Neural crest cell (in vitro differentiated cells): ENCODE data around the gene HEPN1. TPM values are rescaled to one million over a fixed set of nuclear protein-coding genes. Genes with fewer than 3 reads are reported as not detected.
A peak's percentile ranks its signal among the peaks of the same experiment; 100 is the strongest.

Experiments used
- DNase-seq: peaks from one replicate; pipeline ENCODE4 v3.0.0; 2021; ENCODE audit warnings: low read depth, mixed read lengths, low spot score
- H3K27ac Mint-ChIP-seq: one replicate; pipeline ENCODE4 v1.8.0; 2021; ENCODE audit warnings: mild to moderate bottlenecking, mixed read lengths; ENCODE audit not compliant: unreplicated experiment
- H3K27me3 Mint-ChIP-seq: 2 replicates; pipeline ENCODE4 v1.8.0; 2021; ENCODE audit warnings: low read depth, mild to moderate bottlenecking, mixed read lengths
- H3K36me3 Mint-ChIP-seq: 2 replicates; pipeline ENCODE4 v1.8.0; 2021; ENCODE audit warnings: low read depth, mild to moderate bottlenecking, mixed read lengths
- H3K4me1 Mint-ChIP-seq: 2 replicates; pipeline ENCODE4 v1.8.0; 2021; ENCODE audit warnings: mixed read lengths
- H3K4me3 Mint-ChIP-seq: one replicate; pipeline ENCODE4 v1.8.0; 2021; ENCODE audit warnings: mild to moderate bottlenecking, mixed read lengths
- H3K9me3 Mint-ChIP-seq: 2 replicates; pipeline ENCODE4 v1.8.0; 2021; ENCODE audit warnings: mixed read lengths
- total RNA-seq: library from RNA; stranded (reverse); gene quantifications from 2 replicates; pipeline ENCODE4 v1.2.1, GENCODE V29; 2021
- TF ChIP-seq, protein P1 (sequence below): fragments of 200-600 bp; sonication (generic); conservative IDR thresholded peaks from 2 replicates; pipeline ENCODE4 v1.5.0; 2021; ENCODE audit warnings: antibody characterized with exemption, mild to moderate bottlenecking

The HEPN1 gene
- total RNA-seq, 1 donor from 2014 or later = not detected

DNA sequence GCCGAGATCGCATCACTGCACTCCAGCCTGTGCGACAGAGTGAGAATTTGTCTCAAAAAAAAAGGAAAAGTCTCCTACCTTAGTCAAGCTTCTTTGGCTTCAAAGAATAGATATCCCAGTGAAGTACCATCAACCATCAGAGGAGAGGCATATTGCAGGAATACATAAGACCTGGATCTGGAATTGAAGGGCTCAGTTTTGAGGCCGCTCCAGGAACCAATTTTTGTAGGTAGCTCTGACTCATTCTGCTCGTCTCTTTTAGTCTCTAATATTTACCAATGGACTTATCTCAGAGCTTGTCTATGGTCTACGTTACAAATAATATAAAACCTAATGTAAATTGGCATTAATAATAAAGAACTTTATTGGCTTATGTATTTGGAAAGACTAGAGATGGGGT is 26.8 kb downstream of the HEPN1 start:
- peaks cover 5% of the 10 kb centered on the region for H3K36me3 Mint-ChIP-seq
- DNase-seq = no peak
- peaks cover 21% of the 10 kb centered on the region for H3K4me1 Mint-ChIP-seq
- H3K9me3 Mint-ChIP-seq = peaks cover 3% of the 10 kb centered on the region
- no peak overlapping the region for H3K27ac Mint-ChIP-seq
- TF ChIP-seq, protein P1, sequence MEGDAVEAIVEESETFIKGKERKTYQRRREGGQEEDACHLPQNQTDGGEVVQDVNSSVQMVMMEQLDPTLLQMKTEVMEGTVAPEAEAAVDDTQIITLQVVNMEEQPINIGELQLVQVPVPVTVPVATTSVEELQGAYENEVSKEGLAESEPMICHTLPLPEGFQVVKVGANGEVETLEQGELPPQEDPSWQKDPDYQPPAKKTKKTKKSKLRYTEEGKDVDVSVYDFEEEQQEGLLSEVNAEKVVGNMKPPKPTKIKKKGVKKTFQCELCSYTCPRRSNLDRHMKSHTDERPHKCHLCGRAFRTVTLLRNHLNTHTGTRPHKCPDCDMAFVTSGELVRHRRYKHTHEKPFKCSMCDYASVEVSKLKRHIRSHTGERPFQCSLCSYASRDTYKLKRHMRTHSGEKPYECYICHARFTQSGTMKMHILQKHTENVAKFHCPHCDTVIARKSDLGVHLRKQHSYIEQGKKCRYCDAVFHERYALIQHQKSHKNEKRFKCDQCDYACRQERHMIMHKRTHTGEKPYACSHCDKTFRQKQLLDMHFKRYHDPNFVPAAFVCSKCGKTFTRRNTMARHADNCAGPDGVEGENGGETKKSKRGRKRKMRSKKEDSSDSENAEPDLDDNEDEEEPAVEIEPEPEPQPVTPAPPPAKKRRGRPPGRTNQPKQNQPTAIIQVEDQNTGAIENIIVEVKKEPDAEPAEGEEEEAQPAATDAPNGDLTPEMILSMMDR = no peak
- no peak overlapping the region for H3K4me3 Mint-ChIP-seq
- peaks cover 7% of the 10 kb centered on the region for H3K27me3 Mint-ChIP-seq

DNA sequence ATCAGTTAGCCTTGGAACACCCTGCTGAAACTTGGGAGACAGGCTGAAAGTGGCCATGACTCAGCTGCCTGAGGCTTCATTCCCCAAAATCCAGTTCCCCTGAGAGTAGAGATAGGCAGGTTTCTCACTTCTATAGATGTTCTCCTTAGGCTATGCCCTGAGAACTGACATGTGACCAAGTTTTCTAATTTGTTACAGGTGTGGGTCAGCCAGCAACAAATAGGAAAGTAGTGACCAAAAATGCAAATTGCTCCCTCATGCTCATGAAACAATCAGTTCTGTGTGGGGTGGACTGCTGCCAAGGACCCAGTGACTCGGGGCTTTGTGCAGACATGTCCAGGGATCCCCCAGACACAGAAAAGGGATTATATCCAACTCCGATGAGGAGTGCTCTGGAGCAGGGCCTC is 27.7 kb downstream of the HEPN1 start:
- TF ChIP-seq, protein P1 = no peak
- peaks cover 3% of the 10 kb centered on the region for H3K9me3 Mint-ChIP-seq

DNA sequence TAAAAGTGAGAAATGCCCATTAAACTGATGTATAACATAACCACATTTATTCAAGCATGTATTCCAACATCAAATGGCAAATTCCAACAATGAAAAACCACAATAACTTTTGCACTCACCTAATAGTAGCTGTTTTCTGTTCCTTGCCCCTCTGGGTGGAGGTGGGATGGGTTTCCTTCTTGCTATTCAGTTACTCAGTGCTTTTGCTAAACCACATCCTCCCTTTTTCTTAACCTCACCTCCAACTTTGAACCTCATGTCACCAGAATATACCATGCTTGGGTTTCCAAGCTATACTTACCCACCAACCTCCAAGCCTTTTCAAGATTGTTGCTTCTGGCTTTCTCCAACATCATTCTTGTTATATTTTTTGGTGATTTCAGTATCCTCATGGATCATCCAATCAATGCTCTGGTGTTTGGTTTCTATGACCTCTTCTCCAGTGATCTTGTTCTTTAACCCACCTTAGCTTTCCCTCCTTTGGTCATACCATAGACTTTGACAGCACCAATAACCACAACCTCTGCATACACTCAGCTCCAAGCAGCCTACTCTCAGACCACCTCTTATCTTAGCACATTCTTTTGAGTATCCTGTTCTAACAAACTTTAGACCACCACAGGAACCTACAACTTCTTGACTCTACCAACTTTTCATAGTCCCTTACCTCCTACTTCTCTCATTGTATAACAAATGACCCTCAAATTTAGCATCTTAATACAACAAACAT is 31.7 kb downstream of the HEPN1 start:
- Mint-ChIP-seq H3K27ac (no peak overlapping the region), H3K9me3 (peaks cover 3% of the 10 kb centered on the region)
- TF ChIP-seq, protein P1 = no peak

More for the DNA sequence above, 27.7 kb downstream of the HEPN1 start:
- Mint-ChIP-seq H3K27me3 (peaks cover 7% of the 10 kb centered on the region), H3K4me1 (peaks cover 20% of the 10 kb centered on the region), H3K4me3 (no peak overlapping the region), H3K36me3 (peaks cover 5% of the 10 kb centered on the region), H3K27ac (no peak overlapping the region)
- DNase-seq = no peak

DNA sequence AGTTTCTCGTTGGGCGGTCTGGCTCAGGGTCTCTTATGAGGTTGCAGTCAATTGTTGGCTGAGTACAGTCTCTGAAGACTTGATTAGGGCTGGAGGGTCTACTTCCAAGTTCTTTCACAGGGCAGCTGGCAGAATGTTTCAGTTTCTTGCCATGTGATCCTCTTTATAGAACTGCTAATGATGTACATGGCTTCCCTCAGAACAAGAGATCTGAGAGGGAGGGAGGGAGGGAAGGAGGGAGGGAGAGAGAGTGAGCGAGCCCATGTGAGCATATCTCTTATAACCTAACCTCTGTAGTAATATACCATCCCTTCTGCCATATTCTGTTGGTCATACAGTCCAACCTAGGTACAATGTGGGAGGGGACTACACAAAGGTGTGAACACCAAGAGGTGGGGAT is 32.3 kb downstream of the HEPN1 start:
- Mint-ChIP-seq H3K4me3 (no peak overlapping the region), H3K9me3 (peaks cover 3% of the 10 kb centered on the region), H3K4me1 (no peaks in the 10 kb centered on the region), H3K27ac (no peak overlapping the region), H3K27me3 (peaks cover 7% of the 10 kb centered on the region), H3K36me3 (peaks cover 5% of the 10 kb centered on the region)
- DNase-seq = no peak
- TF ChIP-seq, protein P1 = no peak

More for the DNA sequence above, 31.7 kb downstream of the HEPN1 start:
- no peak overlapping the region for H3K4me3 Mint-ChIP-seq
- no peak for DNase-seq
- no peaks in the 10 kb centered on the region for H3K4me1 Mint-ChIP-seq
- peaks cover 7% of the 10 kb centered on the region for H3K27me3 Mint-ChIP-seq
- peaks cover 5% of the 10 kb centered on the region for H3K36me3 Mint-ChIP-seq

DNA sequence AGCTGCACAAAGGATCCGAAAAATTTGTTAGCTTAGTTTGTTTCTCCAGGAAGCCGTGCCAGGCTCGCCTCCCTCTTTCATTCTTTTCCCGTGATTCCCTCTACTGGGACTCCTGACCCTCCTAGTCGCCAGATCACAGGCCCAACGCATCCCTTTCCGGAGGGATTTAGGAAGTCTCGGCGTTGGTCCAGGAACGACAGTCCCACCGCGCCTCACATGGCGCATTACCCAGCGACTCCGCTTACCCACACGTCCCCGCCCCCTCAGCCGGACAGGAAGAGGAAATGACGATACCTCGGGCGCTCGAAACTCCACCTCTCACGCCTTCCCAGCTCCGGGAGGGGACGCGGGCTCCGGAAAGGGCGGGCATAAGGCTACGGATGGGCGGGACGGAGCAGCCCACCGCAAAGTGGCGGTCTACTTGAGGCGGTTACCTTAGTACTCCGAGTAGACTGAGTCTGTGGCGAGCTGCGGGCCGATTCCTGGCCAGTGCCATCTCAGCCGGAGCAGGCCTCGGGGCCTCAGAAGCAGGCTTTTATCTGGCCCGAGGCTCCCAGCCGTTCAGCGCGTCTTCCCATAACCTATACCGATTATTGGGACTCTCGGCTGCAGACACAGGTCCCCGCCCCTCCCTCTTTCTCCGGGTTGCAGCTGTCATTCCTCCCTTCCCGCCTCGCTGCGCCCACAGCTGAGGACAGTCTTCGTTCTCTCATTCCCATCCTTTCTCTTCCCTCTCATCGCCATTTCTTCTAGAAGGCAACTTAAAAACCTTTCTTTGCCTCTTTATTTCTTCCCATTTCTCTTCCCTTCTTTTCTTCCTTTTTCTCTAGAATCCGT is 34.9 kb downstream of the HEPN1 start, which contains the start of gene CCDC15:
CCDC15 (plus strand) TSS at position 450 of the 837 bp plus-strand sequence. CDS start 531 bp downstream, outside the sequence.
- Mint-ChIP-seq H3K27me3 (peaks cover 4% of the 10 kb centered on the region), H3K36me3 (no peaks in the 10 kb centered on the region), H3K4me1 (no peaks in the 10 kb centered on the region), H3K27ac (no peak within 1 kb of the TSS), H3K4me3 (no peak within 1 kb of the TSS), H3K9me3 (no peaks in the 10 kb centered on the region)
- DNase-seq = peak; percentile 92
- TF ChIP-seq, protein P1 = no peak
